Activated CD8-positive, alpha-beta memory T cell treated with anti-CD3 and anti-CD28 coated beads, Interleukin-2, amount 50 U/mL, for 48 hours (primary cell): ENCODE data around the gene KRT80.

ENCODE experiments used
- DNase-seq: peaks from one replicate; pipeline ENCODE4 v3.0.0-alpha.2; 2020

Gene KRT80

GRCh38 chr12:52126605-52127578 lies 64.9 kb downstream of the KRT80 start:
- DNase-seq: no peak

GRCh38 chr12:52126050-52126604 lies 65.7 kb downstream of the KRT80 start:
- DNase-seq: no peak

GRCh38 chr12:52125476-52125900 lies 66.3 kb downstream of the KRT80 start:
- DNase-seq: no peak

GRCh38 chr12:52123487-52124186 lies 68.2 kb downstream of the KRT80 start:
- DNase-seq: no peak

- DNase-seq: no peak
Observed at GRCh38 chr12:52122904-52123303, 68.9 kb downstream of the KRT80 start.

GRCh38 chr12:52122540-52122871 lies 69.3 kb downstream of the KRT80 start:
- no peak for DNase-seq

GRCh38 chr12:52121824-52122539 lies 69.8 kb downstream of the KRT80 start:
- DNase-seq: peak; percentile 88

- no peak for DNase-seq
Observed at GRCh38 chr12:52120951-52121823, 70.6 kb downstream of the KRT80 start.

GRCh38 chr12:52119398-52120254 lies 72.2 kb downstream of the KRT80 start:
- peak; percentile 76 for DNase-seq
